ENCODE measurements around the gene GJB2.

- TF ChIP-seq OSR1 (CRISPR knock-in tag; IDR thresholded peaks at IDR 0.05) (no peak), ZNF8 (CRISPR knock-in tag; IDR thresholded peaks at IDR 0.05) (no peak), ZNF70 (CRISPR knock-in tag; IDR thresholded peaks at IDR 0.05) (no peak), TOX (CRISPR knock-in tag; IDR thresholded peaks at IDR 0.05; ENCODE audit: borderline replicate concordance) (no peak), TCF4 (CRISPR knock-in tag; IDR thresholded peaks at IDR 0.05; ENCODE audit: borderline replicate concordance) (no peak), ESRRG (CRISPR knock-in tag; IDR thresholded peaks at IDR 0.05) (no peak), ZFP30 (CRISPR knock-in tag; IDR thresholded peaks at IDR 0.05) (no peak)
- TF ChIP-seq, protein P1, sequence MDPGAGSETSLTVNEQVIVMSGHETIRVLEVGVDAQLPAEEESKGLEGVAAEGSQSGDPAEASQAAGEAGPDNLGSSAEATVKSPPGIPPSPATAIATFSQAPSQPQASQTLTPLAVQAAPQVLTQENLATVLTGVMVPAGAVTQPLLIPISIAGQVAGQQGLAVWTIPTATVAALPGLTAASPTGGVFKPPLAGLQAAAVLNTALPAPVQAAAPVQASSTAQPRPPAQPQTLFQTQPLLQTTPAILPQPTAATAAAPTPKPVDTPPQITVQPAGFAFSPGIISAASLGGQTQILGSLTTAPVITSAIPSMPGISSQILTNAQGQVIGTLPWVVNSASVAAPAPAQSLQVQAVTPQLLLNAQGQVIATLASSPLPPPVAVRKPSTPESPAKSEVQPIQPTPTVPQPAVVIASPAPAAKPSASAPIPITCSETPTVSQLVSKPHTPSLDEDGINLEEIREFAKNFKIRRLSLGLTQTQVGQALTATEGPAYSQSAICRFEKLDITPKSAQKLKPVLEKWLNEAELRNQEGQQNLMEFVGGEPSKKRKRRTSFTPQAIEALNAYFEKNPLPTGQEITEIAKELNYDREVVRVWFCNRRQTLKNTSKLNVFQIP (CRISPR knock-in tag; IDR thresholded peaks at IDR 0.05; ENCODE audit: borderline replicate concordance, low read depth): no peak
Measured at GRCh38 chr13:20227730-20228129, 35.0 kb upstream of the GJB2 start.
